Neutrophil (primary cell): ENCODE results near the gene TNS3.

ENCODE experiments used
- H3K27ac ChIP-seq: fragments of 200-600 bp; sonication (generic); 2 replicates; pipeline ENCODE4 v1.5.1; 2016; ENCODE audit warnings: mild to moderate bottlenecking, moderate library complexity
- H3K27me3 ChIP-seq: fragments of 200-600 bp; sonication (generic); 2 replicates; pipeline ENCODE4 v1.6.0; 2016; ENCODE audit warnings: mild to moderate bottlenecking
- H3K36me3 ChIP-seq: fragments of 200-600 bp; sonication (generic); 2 replicates; pipeline ENCODE4 v1.5.1; 2017
- H3K4me1 ChIP-seq, 2 experiments: fragments of 200-600 bp in 1 of 2; sonication (generic) in 1 of 2; 1 replicate in 1 of 2; 2 replicates in 1 of 2; pipeline versions ENCODE4 v1.5.1 to v1.6.1; 2013 to 2016; ENCODE audit warnings: low read depth in 1 of 2, low read length in 1 of 2, mild to moderate bottlenecking in 1 of 2, moderate library complexity in 1 of 2; ENCODE audit not compliant: control insufficient read depth in 1 of 2, insufficient read depth in 1 of 2
- H3K4me3 ChIP-seq, 2 experiments: fragments of 200-600 bp in 1 of 2; sonication (generic) in 1 of 2; 1 replicate in 1 of 2; 2 replicates in 1 of 2; pipeline ENCODE4 v1.5.1; 2013 to 2016; ENCODE audit warnings: low read depth in 1 of 2, low read length in 1 of 2, mild to moderate bottlenecking in 1 of 2, moderate library complexity in 1 of 2
- H3K9me3 ChIP-seq: fragments of 200-600 bp; sonication (generic); 2 replicates; pipeline ENCODE4 v1.5.1; 2016
- CTCF ChIP-seq: fragments of 200-600 bp; sonication (generic); IDR thresholded peaks from 2 replicates; pipeline ENCODE4 v1.5.1; 2016; ENCODE audit warnings: antibody characterized with exemption

TNS3 gene

GRCh38 chr7:47383696-47384445, 198.0 kb downstream of the TNS3 start:
- H3K27ac ChIP-seq: no peak overlapping the region
- H3K9me3 ChIP-seq: no peaks in the 10 kb centered on the region
- TF ChIP-seq CTCF: no peak
- no peaks in the 10 kb centered on the region for H3K27me3 ChIP-seq
- no peaks in the 10 kb centered on the region for H3K36me3 ChIP-seq
- no peaks in the 10 kb centered on the region for H3K4me1 ChIP-seq
- no peak overlapping the region for H3K4me3 ChIP-seq

- H3K27me3 ChIP-seq: no peaks in the 10 kb centered on the region
- H3K36me3 ChIP-seq: no peaks in the 10 kb centered on the region
Measured at GRCh38 chr7:47383072-47383471, 198.8 kb downstream of the TNS3 start.

GRCh38 chr7:47382200-47382599, 199.7 kb downstream of the TNS3 start:
- no peaks in the 10 kb centered on the region for H3K9me3 ChIP-seq
- H3K27me3 ChIP-seq: no peaks in the 10 kb centered on the region
- no peak overlapping the region for H3K4me3 ChIP-seq
- no peak overlapping the region for H3K27ac ChIP-seq
- no peaks in the 10 kb centered on the region for H3K4me1 ChIP-seq
- no peaks in the 10 kb centered on the region for H3K36me3 ChIP-seq
- no peak for TF ChIP-seq CTCF

More at GRCh38 chr7:47383072-47383471, 198.8 kb downstream of the TNS3 start:
- TF ChIP-seq CTCF: no peak
- H3K4me1 ChIP-seq: no peaks in the 10 kb centered on the region
- H3K27ac ChIP-seq: no peak overlapping the region
- H3K4me3 ChIP-seq: no peak overlapping the region
- H3K9me3 ChIP-seq: no peaks in the 10 kb centered on the region

- H3K27me3 ChIP-seq: no peaks in the 10 kb centered on the region
- H3K9me3 ChIP-seq: no peaks in the 10 kb centered on the region
- H3K4me1 ChIP-seq: no peaks in the 10 kb centered on the region
Measured at GRCh38 chr7:47381134-47381495, 200.8 kb downstream of the TNS3 start.

GRCh38 chr7:47380325-47381133, 201.4 kb downstream of the TNS3 start:
- H3K4me1 ChIP-seq: no peaks in the 10 kb centered on the region
- no peaks in the 10 kb centered on the region for H3K9me3 ChIP-seq
- no peak overlapping the region for H3K27ac ChIP-seq
- H3K36me3 ChIP-seq: no peaks in the 10 kb centered on the region
- no peak overlapping the region for H3K4me3 ChIP-seq
- TF ChIP-seq CTCF: no peak
- no peaks in the 10 kb centered on the region for H3K27me3 ChIP-seq

More at GRCh38 chr7:47381134-47381495, 200.8 kb downstream of the TNS3 start:
- Histone ChIP-seq H3K36me3 (no peaks in the 10 kb centered on the region), H3K4me3 (no peak overlapping the region), H3K27ac (no peak overlapping the region)
- no peak for TF ChIP-seq CTCF
